ENCODE data around the gene GALC.

DNA sequence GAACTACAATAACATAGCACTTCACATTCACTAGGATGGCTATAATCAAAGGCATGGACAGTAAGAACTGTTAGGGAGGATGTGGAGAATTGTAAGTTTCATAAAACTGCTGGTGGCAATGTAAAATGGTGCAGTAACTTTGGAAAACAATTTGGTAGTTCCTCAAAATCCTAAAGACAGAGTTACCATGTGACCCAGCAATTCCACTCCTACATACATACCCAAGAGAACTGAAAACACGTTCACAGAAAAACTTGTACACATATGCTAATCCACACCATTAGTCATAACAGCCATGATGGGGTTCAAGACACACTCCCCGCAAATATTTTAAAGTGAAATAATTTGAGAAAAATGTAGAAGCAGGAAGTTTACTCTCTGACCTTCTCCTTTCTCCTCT lies 31.7 kb downstream of the GALC start:
- TF ChIP-seq, protein P1, sequence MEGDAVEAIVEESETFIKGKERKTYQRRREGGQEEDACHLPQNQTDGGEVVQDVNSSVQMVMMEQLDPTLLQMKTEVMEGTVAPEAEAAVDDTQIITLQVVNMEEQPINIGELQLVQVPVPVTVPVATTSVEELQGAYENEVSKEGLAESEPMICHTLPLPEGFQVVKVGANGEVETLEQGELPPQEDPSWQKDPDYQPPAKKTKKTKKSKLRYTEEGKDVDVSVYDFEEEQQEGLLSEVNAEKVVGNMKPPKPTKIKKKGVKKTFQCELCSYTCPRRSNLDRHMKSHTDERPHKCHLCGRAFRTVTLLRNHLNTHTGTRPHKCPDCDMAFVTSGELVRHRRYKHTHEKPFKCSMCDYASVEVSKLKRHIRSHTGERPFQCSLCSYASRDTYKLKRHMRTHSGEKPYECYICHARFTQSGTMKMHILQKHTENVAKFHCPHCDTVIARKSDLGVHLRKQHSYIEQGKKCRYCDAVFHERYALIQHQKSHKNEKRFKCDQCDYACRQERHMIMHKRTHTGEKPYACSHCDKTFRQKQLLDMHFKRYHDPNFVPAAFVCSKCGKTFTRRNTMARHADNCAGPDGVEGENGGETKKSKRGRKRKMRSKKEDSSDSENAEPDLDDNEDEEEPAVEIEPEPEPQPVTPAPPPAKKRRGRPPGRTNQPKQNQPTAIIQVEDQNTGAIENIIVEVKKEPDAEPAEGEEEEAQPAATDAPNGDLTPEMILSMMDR (IDR thresholded peaks at IDR 0.05), result no peak
- TF ChIP-seq POLR2A (IDR thresholded peaks at IDR 0.05), result no peak

Data from heart left ventricle (tissue), 13 donors.